ENCODE results near the gene AUH.
A peak's percentile ranks its signal among the peaks of the same experiment; 100 is the strongest.

Gene AUH

DNA sequence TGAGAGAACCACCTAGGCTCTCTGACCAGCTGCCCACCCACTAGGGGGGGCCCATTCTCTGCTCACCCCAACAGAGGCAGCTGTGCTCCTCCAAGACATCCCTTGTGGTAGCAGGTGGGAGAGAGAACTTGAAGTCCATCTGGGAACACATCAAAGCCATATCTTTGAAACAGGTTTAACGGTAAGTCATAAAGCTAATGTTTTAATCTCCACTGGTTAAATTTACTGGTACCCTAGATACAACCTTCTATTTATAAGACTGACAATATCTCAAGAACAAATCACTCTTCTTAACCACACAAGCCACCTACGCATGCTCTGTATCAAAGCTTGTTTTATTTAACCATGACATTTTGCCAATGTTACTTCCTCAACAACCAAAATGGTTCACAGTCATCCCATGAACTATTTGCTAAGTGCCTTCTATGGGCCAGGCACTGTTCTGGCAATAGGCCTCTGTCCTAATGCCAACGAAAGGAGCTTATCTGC, 20.4 kb downstream of the AUH start:
- no peak for FAIRE-seq
- no peak for DNase-seq (ENCODE audit: insufficient read length, low spot score)

DNA sequence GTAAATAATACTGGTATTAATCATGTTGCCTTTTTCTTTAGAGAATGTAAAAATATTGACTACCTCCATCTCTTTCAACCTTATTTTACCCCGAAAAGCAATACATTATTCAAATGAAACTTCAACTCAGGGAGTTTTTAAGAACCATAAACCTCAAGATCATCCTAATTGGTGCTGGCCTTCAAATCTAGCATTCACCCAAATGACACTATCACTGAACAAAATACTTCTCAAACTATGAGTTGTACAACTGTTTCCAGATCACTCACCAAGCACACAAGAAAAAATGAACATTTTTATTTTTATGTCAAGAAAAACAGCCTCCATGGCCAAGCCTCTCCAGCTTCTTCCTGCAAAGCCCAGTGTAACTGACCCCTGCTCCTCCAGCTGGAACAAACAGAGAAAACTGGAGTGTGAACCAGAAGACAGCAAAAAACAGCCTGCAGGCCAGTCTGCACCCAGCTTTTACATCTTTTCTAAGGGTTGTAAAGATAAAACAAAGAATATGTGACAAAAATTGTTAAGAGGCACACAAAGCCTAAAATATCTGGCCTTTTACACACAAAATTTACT, 21.2 kb downstream of the AUH start:
- DNase-seq (ENCODE audit: insufficient read length, low spot score) (no peak), FAIRE-seq (no peak)

DNA sequence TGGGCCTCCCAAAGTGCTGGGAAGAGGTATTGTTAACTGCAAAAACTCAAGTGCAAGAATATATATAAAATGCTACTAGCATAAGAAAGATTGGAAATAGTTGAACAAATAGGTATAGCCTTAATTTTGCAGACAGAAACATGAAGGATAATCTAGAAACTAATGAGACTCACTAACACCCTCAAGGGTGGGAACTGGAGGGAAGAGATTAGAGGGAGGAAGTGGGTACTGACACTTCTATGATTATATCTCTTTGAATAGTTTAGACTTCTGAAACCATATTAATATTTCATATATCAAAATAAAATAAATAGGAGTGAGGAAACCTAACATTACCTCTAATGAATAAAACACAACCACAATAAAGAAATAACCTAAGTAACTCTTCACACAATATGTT, 23.0 kb downstream of the AUH start:
- FAIRE-seq (no peak), DNase-seq (ENCODE audit: insufficient read length, low spot score) (no peak)

DNA sequence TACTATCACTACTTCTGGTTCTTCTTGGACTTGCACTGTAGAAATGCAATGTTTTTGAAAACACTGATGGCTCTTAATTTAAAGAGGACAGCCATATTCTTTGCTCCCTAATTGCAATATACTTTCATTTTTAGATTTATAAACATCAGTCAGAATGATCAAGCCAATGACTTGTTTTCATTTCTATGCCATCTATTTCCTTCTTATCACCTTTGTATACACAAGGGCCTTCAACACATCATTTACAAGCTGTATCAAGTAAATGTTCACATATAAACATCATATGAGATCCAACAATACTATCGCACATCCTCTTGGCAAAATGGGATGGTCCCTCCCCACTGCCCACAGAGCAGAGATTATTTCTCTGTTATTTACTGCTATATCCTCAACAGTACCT, 24.9 kb downstream of the AUH start:
- no peak for FAIRE-seq

DNA sequence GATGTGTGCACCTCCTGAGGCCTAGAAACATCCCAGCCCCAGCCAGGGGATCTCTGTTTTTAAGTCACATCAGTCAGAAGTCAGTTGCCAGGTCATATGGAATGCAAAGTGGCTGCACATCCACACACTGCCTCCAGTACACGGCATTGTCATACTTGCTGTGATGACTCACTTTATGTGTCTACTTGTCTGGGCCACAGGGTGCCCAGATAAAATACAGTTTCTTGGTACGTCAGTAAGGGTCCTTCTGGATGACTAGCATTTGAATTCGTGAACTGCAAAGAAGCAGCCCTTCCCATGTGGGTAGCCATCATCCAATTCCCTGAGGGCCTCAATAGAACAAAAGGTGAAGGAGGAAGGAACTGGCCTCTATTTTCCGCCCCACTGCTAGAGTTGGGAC, 27.7 kb downstream of the AUH start:
- DNase-seq (ENCODE audit: insufficient read length, low spot score) = no peak
- FAIRE-seq = no peak

More for the DNA sequence above, 24.9 kb downstream of the AUH start:
- DNase-seq (ENCODE audit: insufficient read length, low spot score) = no peak

DNA sequence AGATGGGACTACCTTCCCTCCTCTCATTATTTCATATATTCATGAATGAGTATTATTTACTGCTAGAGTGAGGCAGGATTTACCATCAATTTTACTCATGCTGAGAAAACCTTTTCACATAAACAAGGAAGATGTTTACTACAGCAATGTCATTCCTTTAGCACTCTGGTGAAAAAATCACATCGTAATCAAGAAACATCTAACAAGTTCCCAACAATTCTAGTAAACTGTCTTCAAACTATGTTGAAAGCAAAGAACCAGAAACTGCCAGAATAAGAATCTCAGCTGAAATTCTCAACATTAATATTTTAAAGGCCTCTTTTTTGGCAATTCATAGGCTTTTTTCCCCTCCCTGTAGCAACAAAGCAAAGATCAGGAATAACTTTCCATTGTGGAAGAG, 28.2 kb downstream of the AUH start:
- FAIRE-seq = no peak

DNA sequence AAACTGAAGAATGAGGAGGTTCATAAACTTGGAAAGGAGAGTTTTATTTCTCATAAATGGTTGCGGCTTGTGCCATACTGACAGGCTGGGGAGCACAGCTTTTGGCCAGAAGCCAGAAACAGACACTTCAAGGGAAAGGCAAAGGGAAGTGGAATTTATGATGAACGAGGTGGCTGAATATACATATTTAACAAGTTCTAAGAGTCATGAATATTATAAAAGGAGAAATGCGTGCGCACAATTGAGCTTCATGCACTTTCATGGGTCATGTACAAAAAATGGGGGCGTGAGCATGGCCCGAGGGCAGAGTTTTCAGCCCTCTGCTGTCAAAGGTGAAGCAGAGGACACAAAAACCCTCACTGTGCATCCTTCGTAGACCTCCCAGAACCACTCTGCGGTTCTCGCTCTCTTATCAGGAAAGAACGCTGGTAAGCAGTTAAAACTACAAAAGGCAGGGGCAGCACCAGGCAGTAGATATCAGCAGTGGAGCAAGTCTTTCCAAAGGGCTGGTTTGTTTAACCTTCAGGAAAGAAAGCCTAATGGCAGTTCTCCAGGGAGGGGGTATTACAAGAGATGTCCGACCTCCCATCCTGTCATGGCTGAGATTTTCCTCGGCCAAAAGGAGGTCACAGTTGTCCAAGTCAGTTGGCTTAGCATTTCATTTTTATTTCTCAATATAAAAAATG, 29.0 kb downstream of the AUH start:
- FAIRE-seq = no peak

More for the DNA sequence above, 28.2 kb downstream of the AUH start:
- DNase-seq (ENCODE audit: insufficient read length, low spot score) = no peak

DNA sequence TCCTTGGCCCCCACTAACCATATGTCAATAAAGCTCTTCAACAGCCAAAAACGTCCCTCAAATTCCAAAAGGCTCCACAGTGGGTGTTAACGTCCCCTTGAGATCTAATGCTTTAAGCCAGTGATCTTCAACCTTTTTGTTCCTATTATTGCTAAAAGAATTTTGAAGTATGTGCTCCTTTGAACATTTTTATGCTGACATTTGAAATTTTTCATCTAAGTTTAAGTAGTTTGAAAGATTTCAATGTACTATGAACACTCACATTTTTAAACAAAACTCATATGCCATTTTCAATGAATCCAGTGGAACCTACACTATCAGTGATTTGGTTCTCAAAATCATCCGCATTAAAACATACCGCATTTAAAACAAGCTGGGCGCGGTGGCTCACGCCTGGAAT, 29.9 kb downstream of the AUH start:
- DNase-seq (ENCODE audit: insufficient read length, low spot score) (no peak), FAIRE-seq (no peak)

More for the DNA sequence above, 29.0 kb downstream of the AUH start:
- no peak for DNase-seq (ENCODE audit: insufficient read length, low spot score)

DNA sequence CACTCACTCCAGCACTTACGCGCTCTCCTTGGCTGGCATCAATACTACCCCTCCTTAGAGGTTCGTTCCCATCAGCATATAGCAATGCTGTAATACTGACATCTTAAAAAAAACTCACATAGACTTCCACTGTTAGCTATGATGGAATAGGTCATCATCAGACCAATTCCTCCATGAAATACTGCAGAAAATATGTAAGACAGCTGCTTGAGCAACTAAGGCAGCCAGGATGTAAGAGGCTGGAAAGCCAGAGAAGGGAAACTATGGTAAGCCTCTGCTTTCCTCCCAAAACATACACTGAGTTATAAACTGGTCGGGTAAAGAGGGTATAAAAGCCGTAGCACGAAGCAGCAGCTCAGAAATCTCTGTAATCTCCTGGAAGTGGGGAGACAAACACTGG, 33.5 kb downstream of the AUH start:
- DNase-seq (ENCODE audit: insufficient read length, low spot score) (no peak), FAIRE-seq (no peak)

DNA sequence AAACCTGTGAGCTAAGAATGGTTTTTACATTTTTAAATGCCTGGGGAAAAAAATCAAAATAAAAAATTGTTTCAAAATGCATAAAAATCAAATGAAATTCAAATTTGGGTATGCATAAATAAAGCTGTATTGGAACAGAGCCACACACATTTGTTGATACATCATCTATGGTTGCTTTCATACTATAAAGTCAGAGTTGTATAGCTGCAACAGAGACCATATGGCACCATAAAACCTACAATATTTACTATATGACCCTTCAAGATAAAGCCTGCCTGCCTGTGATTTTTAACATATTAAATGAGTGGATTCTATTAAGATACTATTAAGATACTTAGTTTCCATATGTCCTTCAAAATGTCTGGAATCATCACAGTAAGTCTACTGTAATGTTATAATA, 40.0 kb downstream of the AUH start:
- DNase-seq (ENCODE audit: insufficient read length, low spot score) = no peak
- no peak for FAIRE-seq

DNA sequence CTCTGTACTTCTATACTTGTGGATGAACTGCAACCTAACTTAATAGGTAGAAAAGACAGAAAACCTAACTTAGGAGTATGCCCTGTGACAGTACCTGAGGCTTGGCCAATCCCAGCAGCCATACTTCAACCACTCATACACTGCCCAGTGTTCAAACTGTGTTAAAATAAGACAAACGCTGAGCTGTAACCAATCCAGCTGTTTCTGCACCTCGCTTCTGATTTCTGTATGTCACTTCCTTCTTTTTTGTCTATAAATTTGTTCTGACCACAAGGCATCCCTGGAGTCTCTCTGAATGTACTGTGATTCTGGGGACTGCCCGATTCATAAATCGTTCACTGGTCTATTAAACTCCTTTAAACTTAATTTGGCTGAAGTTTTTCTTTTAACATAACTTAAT, 41.4 kb downstream of the AUH start:
- DNase-seq (ENCODE audit: insufficient read length, low spot score) (no peak), FAIRE-seq (no peak)

DNA sequence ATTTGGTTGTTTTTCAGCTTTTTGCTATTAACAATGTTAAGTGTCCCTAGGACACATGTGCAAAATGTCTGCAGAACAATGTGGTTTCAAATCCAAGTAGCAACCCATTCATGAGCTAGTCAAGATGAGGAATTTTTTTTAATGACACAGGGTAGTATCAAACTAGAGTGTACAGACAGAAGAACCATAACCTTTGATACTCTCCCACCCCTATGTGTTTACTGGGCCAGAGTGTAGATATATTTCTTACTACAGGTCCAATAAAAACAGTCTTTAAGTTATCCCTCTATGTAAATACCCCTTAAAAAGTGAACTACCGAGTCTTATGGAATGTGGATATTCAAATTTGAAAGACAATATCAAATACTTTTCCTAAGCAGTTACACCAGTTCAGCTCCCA, 45.6 kb downstream of the AUH start:
- FAIRE-seq = no peak
- DNase-seq (ENCODE audit: insufficient read length, low spot score) = no peak

DNA sequence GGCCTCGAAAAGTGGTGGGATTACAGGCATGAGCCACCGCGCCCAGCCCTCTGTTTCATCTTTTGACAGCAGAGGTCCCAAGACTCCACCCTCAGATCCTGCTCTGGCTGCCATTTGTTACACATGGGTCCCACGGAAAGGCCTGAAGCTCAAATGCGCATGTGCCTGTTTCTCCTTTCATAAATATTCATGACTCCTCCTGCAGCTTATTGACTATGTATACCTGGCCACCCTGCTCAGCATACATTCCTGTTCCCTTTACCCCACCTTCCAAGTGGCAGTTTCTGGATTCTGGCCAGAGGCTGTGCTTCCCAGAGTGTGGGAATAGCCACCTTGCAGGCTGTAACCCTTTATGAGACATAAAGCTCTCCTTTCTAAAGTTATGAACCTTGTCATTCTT, 46.5 kb downstream of the AUH start:
- DNase-seq (ENCODE audit: insufficient read length, low spot score) (no peak), FAIRE-seq (no peak)

DNA sequence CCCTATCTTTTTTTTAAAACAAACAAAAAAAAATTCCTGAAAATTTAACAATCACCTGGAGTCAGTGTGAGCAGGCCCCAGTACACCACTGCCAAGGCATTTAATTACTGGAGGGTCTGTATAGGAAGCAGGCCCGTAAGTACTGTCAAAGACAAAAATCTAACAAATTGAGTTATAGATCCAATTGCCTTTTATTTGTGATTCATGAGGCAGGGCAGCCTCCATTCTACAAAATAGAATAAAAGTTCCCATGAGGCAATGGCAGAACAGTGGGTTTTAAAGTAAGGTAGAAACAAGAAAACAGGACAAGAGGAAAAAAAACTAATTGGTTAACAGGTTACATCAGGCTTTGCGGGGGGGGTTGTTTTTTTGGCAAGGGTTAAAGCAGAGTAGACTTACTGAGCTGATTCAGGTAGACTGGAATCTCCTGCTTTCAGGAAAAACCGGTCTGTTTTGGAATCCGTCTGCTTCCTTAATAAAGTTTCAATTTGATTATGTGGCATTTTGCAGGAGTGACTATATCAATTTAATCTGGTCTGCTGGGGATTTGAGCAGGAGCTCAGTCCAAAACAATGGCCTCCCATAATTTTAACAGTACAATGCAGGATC, 48.9 kb downstream of the AUH start:
- no peak for DNase-seq (ENCODE audit: insufficient read length, low spot score)
- no peak for FAIRE-seq

DNA sequence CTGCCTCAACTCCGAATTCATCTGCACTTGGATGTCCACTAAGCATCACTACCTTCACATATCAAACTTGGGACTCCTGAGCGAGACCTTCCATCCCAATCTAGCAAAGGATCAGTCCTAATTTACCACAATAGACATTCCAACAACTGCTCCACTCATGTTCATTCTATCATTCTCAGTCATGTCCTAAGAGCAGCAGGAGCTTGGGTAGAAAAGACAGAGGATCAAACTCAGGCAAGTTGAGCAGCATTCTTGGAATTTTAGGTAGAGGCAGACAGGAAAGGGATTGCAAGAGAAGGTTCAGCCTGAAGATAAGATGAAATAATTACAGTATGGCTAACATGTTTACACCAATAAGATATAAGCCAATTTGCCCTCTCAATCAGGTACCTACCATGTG, 51.7 kb downstream of the AUH start:
- DNase-seq (ENCODE audit: insufficient read length, low spot score) (no peak), FAIRE-seq (no peak)

DNA sequence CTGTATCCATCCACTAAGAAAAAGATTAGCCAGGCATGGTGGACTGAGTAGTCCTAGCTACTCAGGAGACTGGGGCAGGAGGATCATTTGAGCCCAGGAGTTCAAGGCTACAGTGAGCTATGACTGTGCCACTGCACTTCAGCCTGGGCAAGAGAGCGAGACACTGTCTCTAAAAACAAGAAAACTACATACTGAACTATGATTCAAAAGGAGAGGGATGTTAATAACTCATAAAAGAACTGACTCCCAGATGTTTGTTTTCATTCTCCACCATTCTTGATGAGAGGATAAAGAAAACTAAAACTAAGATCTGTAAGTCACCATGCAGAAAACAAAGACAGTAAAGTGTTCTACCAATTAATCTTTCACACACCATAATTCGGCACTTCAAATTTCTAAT, 53.5 kb downstream of the AUH start:
- FAIRE-seq (no peak), DNase-seq (ENCODE audit: insufficient read length, low spot score) (no peak)

DNA sequence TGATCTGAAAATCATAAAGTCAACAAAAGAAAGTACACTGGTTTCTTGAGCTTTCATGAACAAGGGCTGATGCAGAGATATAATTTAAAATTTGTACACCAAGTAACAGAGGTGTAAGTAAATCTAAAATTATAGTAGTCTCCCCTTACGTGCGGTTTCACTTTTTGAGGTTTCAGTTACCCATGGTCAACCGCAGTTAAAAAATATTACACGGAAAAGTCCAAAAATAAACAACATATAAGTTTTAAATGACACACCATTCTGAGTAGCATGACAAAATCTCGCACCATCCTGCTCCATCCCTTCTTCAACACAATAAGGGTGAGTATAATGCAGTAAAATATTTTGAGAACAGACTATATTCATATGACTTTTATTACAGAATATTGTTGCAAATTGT, 54.4 kb downstream of the AUH start:
- FAIRE-seq (no peak), DNase-seq (ENCODE audit: insufficient read length, low spot score) (no peak)

DNA sequence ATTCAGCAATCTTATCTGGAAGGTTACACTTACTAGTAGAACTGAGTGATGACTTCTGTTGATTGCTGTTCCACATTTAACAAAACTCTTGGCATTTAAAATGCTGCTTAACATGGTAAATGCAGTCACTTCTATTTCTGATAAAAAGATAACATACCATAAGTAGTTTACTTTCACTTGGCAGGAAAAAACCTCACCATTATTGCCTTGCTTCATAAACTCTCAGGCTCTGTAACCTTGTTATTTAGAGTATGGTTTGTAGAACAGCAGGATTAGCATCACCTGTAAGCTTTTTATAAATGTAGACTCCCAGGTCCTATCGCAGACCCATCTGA, 55.5 kb downstream of the AUH start:
- DNase-seq (ENCODE audit: insufficient read length, low spot score) (no peak), FAIRE-seq (no peak)

DNA sequence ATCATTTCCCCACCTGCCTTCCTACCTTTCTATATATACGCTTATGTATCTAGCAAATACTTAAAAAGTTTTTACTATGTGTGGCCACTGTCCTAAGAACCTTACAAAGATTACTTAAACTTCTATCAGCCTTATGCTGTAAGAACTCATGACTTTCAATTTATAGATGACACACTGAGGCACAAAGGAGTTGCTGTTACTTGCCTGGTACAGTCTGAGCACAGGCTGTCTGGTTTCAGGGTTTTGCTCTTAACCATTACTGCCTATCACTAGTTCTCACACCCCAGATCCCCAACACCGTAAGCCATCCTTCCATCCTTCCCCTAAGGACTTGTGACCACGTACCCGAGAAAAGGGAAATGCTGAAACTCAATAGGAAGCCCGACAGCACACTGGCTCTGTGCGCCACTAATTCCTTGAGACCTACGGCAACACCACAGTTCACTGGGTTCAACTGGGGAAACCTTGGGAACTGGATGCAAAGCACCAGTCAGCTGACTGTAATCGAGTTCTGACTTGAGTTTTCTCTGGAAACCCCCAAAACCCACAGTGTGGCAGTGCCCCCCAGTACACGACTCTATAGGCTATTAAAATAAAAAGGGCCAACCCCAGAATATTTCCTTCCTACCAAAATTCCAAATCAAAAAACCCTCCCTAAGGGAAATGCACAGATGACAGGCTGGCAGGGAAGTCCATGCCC, 56.0 kb downstream of the AUH start:
- FAIRE-seq = no peak
- DNase-seq (ENCODE audit: insufficient read length, low spot score) = no peak

DNA sequence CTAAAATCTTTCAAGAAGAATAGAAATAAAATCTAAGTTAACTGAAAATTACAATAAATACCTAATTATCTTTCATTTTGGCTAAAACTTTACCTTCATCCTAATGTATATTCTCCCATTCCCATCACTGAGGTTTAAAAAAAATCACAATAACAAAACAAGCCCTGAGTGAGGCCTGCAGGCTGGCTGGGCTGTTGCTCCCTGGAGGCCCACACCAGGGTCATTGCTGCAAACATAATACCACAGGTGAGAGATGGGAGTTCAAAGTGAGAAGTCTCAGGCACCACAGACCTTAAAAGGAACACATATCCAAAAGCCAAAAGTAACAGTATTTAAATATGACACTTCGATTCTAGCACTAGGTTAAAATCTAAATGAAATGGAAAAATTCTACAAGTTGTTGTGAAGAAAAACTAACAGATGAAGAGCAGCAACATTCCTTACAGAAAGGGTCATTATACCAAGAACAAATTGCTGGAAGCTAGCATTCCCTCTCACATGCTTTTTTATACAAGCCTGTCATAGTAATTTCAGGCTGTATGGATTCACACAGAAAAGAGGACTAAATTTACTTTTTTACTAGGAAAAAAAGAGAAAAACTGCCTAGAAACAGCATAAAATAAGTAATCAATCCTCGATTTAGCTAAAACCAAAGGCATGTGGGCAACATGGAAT, 57.8 kb downstream of the AUH start:
- no peak for DNase-seq (ENCODE audit: insufficient read length, low spot score)
- no peak for FAIRE-seq

DNA sequence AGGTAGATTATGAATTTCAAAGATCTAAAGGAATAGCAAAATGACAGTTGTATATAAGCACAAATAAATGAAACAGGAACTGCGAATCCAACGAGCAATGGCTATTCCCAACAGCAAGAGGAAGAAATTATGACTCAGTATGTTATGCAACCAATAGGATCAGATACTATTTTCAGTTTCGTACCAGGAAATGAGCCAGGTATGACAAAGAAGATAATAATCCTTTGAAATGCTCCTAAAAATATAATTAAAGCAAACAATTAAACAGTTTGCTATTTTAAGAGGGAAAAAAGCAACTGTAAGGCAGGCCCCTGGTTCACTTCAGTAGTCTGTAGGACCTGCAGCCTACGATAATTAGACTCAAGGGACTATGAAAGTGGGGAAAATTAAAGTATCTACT, 58.9 kb downstream of the AUH start:
- FAIRE-seq (no peak), DNase-seq (ENCODE audit: insufficient read length, low spot score) (peak; percentile 56)

Data from HTR-8/SVneo (cell line).